CD4-positive, alpha-beta T cell treated with Interleukin-21 for 1 hour (primary cell): ENCODE data around the gene SLC30A3.
"Not testable (repeated sequence)": the region's sequence is repeated elsewhere in the genome, so short reads cannot be mapped to it uniquely, and the experiment has no call there.

Experiments
- DNase-seq: peaks from one replicate; pipeline ENCODE4 v3.0.0-alpha.2; 2020

SLC30A3 gene

DNA sequence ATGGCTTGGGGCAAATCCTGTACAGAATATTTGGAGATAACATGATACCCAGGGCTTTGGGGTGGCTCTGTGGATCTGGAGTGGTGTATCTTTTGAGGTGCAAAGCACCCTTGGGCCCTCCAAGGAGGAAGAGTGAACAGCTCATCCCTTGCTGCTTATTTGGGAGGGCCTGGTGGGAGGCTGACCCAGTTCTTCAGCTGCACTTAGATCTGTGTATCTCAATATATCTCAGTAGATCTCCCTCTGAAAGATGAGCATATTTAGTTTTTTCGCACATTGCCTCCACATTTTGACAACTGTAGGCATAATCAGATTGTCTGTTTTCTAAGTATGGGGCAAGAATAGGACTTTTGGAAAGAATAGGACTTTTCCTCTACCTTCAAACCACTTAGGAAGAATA, 22.1 kb upstream of the SLC30A3 start:
- DNase-seq, result no peak

DNA sequence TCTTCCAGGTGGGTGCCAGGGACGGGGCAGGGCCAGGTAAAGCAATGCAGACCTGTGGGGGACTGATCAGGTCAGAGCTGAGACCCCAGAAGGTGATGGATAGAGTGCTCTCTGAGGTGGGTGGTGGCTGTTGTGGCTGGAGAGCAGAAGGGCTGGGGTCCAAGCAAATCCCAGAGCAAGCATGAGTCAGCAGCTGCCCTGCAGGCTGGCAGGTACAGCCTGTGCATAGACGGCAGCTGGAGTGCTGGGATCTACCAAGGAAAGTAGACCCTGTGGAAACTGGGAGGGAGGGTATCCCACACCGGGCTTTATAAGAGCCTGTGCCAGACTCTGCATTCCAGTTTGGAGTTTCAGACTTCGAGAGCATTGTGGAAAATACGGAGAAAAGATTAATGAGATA, 20.0 kb upstream of the SLC30A3 start:
- DNase-seq, result no peak

DNA sequence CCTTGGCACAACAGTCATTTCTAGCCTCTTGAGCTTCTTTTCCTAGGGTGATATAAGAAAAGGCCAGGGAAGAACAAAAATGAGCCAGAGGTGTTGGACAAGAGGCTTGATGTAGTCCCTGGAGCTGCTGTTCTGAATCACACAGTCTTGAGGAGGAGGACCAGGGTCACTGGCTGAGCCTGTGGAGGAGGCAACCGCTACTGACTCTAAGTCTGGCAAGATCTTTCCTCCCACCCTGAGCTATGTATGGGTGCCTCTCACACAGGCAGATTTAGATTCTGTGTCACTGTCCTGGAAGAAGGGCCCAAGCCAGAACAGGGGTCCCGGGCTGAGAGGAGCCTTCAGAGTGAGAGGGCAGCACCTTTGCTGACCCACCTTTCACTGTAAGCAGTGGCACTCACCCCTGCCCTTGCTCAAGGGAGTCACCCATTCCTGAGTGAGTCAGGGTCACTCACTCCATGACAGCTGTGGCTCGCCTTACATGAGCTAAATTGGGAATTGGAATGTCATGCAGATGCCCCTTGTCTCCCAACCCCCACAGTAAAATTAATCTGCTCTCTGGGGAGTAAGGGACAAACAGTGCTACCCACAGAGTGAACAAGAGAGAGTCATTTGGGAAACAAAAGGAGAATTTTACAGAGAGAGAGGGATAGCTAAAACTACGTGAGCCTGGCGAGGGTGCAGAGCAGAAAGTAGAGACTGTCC, 19.2 kb upstream of the SLC30A3 start, which contains the start of gene TRIM54:
TSS of gene TRIM54 (plus strand) at position 575 of the 705 bp plus-strand sequence. CDS start 303 bp downstream, outside the sequence.
- DNase-seq, result no peak

DNA sequence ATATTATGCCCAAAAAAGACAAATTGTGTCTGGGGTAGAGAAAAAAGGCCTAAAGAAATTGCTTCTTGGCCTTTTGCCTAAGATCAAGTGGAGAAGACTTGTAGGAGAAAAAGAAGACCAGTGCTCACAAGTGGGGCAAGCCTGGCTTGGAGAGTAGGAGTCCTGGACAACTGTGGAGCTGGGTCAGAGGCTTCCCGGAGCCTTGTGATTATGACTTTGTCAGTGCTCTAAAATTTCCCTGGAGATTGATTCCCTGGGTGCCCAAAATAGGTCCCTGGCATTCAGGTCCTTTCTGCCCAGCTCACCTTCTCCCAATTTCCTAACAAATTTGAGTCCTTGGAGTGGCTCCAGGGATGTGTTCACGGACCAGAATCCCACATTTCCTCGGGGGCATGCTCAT, 18.6 kb upstream of the SLC30A3 start:
- no peak for DNase-seq

DNA sequence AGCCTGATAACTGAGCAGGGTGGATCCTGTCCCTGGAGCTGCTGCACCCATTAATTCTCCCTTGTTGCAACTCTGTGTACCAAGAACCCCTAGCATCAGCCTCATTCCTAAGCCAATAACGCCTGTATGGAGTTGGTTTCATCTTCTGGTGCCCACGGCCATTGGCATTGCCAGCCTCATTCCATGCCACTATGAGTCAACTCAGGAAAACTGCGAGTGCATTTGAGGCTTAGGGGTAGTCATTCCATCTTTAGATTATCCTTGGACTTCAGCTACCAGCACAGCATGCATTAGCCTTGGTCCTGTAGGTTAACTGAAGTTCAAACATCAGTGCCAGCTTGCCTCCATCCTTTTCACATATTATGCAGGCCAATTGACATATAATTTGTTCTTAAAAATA, 18.0 kb upstream of the SLC30A3 start:
- no peak for DNase-seq

DNA sequence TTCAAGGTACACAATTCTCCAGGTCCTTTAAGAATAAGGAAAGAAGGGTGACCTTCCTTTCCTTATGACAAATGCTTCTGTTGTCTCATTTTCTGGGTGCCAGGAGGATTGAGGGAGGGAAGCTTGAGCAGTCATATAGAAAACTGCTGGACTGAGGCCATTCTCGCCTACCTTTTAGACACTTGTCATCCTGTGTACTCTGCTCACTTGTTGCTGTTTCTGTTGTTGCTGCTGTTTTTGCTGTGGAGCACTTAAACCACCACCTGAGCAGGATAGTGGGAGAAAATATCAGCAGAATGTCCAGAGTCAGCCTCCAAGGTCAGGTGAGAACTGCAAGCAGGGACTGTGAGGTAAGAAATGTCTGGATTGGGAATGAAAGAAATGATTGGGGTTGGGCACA, 15.2 kb upstream of the SLC30A3 start:
- DNase-seq, result no peak

DNA sequence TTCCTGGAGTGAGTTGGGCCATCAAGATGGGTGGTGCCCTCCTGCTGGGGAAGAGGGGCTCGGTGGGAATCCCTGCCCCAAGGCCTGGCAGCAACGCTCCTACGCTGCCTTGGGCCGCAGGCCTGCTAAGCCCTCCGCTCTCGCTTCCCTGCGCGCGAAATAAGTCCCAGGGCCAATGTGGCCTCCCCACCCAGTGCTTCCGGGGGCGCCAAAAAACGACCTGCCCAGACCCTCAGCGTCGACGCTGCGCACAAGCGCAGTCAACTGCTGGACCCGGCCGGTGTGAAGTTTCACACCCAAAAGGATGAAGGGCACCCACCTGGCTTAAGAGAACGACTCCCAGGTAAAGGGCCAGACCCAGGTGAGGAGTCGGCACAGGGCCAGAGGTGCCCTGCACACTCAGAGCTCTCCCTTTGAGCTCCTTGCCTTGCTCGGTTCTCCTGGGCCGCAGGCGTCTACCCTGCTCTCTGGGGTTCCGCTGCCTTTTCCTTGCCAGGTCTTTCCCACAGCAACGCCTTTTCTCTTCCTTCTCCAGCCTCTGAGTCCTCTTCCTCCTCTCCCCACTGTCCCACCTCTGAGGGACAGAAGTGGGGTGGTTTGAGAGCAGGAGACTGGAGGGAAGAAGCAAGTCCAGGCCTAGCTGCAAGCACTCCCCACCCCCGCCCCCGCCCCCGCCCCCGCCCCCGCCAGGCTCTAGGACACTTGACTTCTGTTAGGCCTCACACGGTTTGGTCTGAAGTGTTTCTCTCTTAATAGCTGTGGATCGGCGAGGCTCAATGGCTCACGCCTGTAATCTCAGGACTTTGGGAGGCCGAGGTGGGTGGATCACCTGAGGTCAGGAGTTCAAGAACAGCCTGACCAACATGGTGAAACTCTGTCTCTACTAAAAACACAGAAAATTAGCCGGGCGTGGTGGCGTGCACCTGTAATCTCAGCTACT, 12.6 kb upstream of the SLC30A3 start, which contains the start of gene DNAJC5G:
TSS of gene DNAJC5G (plus strand) at position 223 of the 940 bp plus-strand sequence. CDS start 1,296 bp downstream, outside the sequence.
- no peak for DNase-seq

DNA sequence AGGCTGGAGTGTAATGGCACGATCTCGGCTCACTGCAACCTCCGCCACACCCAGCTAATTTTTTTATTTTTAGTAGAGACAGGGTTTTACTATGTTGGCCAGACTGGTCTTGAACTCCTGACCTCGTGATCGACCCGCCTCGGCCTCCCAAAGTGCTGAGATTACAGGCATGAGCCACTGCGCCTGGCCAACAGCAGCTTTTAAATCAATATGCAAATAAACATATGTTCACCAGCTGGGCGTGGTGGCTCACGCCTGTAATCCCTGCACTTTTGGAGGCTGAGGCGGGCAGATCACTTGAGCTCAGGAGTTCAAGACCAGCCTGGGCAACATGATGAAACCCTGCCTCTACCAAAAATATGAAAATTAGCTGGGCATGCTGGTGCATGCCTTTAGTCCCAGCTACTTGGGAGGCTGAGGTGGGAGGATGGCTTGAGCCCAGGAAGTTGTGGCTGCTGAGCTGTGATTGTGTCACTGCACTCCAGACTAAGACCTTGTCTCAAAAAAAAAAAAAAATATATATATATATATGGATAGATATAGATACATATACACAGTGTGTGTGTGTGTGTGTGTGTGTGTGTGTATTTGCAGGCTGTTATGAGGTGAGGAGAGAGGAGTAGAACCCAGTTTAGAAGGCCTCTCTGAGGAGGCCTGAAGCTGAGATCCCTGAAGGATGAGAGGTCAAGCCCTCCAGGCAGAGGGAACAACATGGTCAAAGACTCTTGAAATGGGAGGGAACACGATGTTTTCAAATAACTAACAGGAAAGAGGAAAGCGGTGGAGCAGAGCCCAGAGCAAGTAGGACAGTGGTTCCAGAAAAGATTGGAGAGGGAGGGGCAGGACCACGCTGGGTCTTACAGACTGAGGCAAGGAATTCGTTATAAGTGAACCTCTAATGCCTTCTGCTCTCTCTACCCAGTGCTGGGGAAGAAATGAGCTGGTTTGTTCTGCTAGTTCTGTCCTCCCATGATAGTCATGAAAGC, 10.0 kb upstream of the SLC30A3 start:
- not testable (repeated sequence) for DNase-seq

DNA sequence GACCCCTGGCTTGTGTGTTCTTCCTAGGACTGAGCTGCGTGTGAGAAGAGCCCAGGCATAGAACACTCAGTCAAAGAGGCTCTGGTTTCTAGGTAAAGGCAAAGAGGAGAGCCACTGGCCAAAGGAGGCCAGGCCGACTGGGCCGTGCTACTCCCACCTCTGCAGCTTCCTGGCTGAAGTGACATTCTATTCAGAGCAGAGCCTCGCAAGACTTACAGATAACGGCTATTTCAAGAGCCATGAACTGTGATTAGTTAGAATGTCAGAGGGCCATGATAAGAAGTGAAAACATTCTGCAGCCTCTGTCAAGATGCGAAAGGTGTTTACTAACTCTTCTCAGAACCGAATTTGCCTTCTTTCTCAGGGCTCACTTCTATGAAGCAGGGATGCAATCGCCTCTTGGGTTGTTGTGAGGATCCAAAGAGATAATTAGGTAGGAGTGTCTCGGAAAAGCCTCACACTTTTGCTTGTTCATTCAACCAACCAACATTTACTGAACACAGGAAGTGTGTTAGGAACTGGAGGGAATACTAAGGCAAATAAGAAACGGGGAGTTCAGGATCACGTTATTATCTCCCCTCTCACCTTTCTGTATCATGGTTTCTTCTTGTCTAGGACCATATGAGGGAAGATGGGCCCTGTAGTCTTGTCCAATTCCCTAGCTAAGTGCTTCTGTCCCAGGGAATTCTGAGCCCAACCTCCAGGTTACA, 8.9 kb upstream of the SLC30A3 start:
- DNase-seq, result no peak

DNA sequence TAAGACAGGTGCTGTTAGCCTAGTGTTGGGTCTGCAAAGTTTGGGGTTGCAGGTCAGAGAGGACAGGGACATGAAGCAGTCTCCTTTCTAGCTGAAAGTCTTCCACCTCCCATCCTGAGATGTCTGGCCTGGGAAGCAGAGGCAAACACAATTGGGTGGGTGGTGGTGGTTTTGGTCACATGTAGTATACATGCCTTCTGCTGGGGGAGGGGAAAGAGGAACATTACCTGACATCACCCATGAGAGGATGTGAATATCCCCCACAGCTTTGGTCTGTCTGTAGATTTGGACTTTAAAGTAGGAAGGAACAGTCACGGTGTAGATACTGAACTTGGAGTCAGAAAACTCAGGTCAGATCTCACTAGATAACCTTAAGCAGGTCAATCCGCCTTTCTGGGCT, 7.8 kb upstream of the SLC30A3 start:
- DNase-seq, result no peak

DNA sequence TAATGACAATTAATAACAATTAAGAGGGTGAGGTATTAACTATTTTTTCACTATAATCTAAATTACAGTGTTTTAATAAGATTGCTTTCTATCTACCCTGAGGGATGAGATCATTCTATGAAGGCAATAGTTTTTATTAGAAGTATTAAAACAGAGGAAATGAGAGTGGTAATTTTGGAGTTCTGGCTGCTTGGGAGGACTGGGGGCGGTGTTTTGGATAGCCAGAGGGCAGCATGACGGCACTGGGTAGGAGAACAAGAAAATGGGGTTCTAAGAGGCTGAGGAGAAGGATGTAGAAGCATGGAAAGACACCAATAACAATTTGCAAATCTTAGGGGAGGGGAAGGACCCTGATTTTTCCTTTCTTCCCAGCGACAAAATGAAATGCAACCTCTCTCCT, 7.3 kb upstream of the SLC30A3 start:
- DNase-seq, result no peak

DNA sequence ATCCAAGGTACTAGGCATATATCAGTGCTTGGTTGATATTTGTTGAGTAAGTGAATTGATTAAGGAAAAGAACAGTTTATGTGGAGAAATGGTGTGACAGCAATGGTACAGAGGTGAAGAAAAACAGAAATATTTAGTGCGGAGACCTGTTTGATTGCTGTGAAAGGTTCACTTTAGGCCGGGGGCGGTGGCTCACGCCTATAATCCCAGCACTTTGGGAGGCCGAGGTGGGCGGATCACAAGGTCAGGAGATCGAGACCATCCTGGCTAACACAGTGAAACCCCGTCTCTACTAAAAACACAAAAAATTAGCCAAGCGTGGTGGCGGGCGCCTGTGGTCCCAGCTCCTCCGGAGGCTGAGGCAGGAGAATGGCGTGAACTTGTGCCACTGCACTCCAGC, 5.4 kb upstream of the SLC30A3 start:
- not testable (repeated sequence) for DNase-seq

DNA sequence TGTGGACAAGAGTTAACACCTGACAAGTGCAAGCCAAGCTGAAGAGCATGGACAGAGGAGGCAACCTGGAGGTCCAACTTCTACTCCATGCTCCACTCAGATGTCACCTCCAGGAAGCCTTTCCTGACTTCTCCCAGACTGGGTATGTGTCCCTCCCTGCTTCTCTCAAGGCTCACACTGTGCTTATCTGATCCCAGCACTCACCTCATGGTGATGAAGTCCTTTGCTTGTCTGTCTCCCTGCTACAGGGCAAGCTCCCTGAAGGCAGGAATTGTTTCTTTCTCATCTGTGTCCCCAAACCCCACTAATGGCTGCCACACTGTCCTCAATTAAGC, 2.7 kb upstream of the SLC30A3 start:
- DNase-seq, result no peak

DNA sequence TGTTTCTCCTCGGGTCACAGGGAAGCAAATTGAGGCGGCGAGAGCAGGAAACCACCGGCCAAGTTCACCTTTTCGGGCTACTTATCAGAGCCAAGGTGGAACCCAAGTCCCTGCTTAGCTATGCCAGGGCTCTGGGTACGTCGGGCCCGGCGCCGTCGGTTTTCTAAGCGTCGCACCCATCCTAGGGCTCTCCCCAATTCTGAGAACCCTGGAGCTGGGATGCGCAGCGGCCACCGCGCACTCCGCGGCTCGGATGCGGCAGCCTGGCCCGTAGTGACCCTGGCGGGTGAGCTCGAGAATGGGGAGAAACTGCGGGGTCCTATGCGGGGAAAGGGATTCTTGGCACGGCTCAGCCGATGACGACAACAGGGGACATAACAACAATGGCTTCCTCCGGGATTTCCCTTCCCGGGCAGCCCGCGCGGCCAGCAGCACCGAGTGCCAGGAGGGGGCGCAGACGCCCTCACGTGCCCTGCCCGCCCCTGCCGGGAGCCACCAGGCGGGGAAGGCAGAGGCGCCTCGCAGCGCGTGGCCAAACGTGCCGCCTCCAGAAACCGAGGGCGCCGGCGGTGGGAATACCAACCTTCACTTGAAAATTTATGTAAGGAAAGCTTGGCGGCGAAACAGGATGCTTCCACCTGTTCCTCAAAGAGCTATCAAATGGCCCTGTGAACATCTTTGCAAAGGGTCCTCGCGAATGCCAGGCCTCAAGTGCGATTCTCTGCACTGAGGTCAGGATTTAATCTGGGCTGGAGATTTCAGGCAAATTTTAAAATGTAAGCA, 2.1 kb upstream of the SLC30A3 start:
- peak; percentile 74 for DNase-seq

DNA sequence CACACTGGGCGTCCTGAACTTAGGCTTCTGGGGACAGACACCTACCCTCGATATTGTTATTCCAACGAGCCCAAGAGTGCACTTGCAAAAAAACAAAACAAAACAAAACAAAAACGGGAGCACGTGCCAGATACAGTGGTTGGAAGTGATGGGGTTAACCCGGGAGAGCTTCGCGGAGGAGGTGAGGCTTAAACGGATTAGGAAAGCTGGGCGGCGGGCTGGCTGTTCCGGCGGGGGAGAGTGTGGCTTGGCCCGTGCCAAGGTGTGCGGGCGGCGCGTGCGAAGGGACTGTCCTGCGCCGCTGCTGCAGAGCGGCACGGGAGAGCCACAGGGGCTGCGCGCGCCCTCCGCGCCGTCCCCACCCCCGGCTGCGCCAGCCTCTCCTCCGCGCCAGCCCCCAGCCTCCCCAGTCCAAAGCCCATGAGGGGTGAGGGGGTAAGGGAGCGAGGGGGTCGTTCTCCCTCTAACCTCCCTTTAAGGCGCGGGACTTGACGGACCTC, 1.5 kb upstream of the SLC30A3 start:
- DNase-seq, result peak; percentile 17

DNA sequence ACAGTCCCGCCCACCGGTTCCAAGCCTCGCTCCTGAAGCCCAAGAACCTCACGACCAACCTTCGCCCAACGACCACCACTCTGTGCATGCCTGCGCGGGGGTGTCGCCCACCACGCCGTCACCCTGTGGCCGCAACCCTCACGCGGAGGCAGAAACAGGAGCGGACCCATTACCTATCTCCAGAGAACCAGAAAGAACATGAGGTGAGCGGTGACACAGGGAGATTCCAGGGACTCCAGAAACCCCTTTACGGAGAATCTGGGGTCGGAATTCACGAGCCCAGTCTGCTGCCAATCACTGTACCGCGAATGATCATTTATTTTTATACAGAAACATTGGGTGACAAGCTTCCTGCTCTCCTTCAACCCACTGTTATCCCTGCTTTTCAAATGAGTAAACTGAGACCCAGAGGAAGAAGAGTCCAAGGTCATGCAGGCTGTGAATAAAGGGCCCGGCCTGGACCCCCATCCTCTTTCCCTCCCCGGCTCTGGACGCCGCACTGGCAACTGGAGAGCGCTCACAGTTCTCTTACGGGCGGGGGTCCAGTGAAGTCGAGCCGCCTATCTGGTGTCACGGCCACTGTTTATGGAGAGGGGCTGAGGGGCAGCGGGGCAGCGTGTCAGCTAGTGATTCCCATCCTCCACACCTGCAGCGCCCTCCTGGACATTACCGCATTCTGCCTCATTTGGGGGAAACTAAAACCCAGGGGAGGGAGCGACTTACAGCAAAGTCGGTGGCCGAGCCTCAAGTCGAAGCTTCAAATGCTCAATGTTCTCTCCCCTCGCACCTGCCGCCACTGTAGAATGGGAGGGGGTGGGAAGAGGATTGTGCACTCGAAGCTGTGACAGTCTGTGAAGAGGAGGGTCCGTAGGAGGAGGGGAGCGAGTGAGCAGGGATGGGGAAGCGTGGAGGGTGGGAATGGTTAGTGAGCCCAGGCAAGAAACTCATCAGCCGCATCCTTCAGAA, 723 bp upstream of the SLC30A3 start:
- no peak for DNase-seq

DNA sequence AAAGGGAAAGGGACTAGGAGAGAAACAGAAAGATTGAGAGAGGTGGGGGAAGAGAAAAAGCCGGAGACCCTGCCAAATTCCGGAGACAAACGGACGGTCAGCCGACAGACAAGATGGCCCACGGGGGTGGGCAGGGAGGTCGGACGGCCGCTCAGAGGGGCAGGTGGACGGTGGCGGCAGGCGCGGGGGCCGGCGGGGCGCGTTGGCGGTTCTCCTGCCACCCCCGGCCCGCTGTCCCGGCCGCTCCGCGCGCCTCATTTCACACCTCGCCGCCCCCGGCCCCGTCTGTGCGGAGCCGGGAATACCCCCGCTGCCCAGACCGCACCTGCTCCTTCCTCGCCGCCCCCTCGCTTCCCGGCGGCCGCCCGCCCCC, 935 bp downstream of the SLC30A3 start:
- DNase-seq, result no peak

DNA sequence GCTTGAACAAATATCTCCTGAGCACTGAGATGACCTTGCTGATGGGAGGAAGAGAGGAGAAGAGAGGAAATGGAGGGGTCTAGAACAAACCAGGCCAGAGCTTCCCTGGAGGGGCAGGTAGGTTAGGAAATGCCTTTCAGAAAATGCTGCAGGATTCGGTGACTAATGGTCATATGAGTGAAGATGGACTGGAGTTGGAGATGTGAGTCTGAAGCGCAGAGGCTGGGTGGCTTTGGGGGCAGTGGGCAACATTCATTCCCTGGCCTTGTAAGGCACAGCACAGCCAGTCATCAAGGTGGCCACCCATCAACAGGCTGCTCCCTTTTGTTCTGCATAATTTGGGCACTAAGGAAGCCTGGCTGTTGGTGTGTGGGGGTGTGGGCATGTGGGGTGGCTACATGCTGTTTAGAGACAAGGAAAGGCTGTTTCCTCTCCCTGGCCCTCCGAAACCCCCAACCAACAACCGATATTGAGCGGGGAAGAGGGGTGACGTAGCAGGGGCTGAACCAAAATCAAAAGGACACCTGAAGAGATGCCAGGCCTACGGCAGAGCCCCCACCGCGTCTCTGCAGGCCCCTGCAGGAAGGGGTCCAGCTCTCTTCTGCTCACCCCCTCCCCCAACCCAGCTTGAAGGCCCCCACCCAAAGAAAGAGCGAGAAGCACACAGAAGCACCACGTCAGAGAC, 1.5 kb downstream of the SLC30A3 start:
- no peak for DNase-seq

DNA sequence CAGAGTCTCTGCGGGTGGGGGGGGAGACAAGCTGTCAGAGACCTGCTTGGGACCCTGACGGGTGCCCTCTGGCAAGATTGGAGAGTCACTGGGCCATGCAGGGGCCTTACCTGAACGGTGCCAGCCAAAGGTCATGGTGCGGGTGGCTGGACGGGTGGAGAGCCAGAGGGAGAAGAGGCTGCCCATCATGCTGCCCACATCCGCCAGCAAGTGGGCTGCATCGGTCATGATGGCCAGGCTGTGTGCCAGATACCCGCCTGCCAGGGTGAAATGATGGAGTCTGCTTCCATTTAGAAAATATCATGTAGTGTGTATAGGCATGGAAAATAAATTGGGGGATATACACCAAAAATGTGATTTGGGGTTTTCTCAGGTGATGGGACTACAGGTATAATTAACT, 4.8 kb downstream of the SLC30A3 start:
- no peak for DNase-seq
